DND-41 (cell line): ENCODE results near the gene SLC2A9.

Experiments
- ATAC-seq: fragments of 200-7000 bp; cut with Tn5 transposase; 3 replicates; pipeline ENCODE4 v1.9.1; 2021; ENCODE audit warnings: low read depth; ENCODE audit not compliant: insufficient read depth
- DNase-seq: peaks from one replicate; pipeline ENCODE4 v3.0.0-alpha.2; 2020
- H2AFZ ChIP-seq: 2 replicates; pipeline ENCODE4 v1.6.0; 2012; ENCODE audit warnings: low read depth, low read length
- H3K27ac ChIP-seq: 2 replicates; pipeline ENCODE4 v1.5.1; 2012; ENCODE audit warnings: low read length, inconsistent platforms
- H3K27me3 ChIP-seq: fragments of 200-600 bp; sonication (generic); 2 replicates; pipeline ENCODE4 v1.6.0; 2012; ENCODE audit warnings: low read length, mild to moderate bottlenecking, inconsistent platforms; ENCODE audit not compliant: insufficient read depth, poor library complexity
- H3K36me3 ChIP-seq: 2 replicates; pipeline ENCODE4 v1.5.1; 2012; ENCODE audit warnings: low read length, inconsistent platforms; ENCODE audit not compliant: insufficient read depth
- H3K4me1 ChIP-seq: 2 replicates; pipeline ENCODE4 v1.5.1; 2012; ENCODE audit warnings: mild to moderate bottlenecking, low read length; ENCODE audit not compliant: insufficient read depth
- H3K4me2 ChIP-seq: 2 replicates; pipeline ENCODE4 v1.6.0; 2012; ENCODE audit warnings: mild to moderate bottlenecking, moderate library complexity, low read length, inconsistent platforms; ENCODE audit not compliant: insufficient read depth
- H3K4me3 ChIP-seq, 2 experiments: fragments of 200-600 bp in 1 of 2; shearing (Covaris generic) in 1 of 2; 2 replicates each; pipeline ENCODE4 v1.5.1; 2012 to 2016; ENCODE audit warnings: inconsistent platforms in 2 of 2, low read length in 2 of 2, mild to moderate bottlenecking in 2 of 2, low read depth in 1 of 2, moderate library complexity in 1 of 2
- H3K79me2 ChIP-seq: 2 replicates; pipeline ENCODE4 v1.6.0; 2012; ENCODE audit warnings: low read length, inconsistent platforms; ENCODE audit not compliant: insufficient read depth
- H3K9ac ChIP-seq: 2 replicates; pipeline ENCODE4 v1.6.0; 2012; ENCODE audit warnings: low read depth, mild to moderate bottlenecking, inconsistent platforms, low read length, moderate library complexity
- H3K9me3 ChIP-seq: 2 replicates; pipeline ENCODE4 v1.5.1; 2012; ENCODE audit warnings: low read length, moderate library complexity, mild to moderate bottlenecking, inconsistent platforms; ENCODE audit not compliant: insufficient read depth, severe bottlenecking
- H4K20me1 ChIP-seq: 2 replicates; pipeline ENCODE4 v1.6.0; 2012; ENCODE audit warnings: low read length; ENCODE audit not compliant: insufficient read depth
- EZH2 ChIP-seq: IDR thresholded peaks from 3 replicates; pipeline ENCODE4 v1.6.1; 2012; ENCODE audit warnings: borderline replicate concordance, low read depth, mild to moderate bottlenecking, moderate library complexity, low read length, inconsistent platforms; ENCODE audit not compliant: severe bottlenecking
- TF ChIP-seq, protein P1 (sequence below): IDR thresholded peaks from 2 replicates; pipeline ENCODE4 v1.5.1; 2012; ENCODE audit warnings: borderline replicate concordance, low read length, moderate library complexity, mild to moderate bottlenecking; ENCODE audit not compliant: poor library complexity, severe bottlenecking; ENCODE audit errors: extremely low read depth

The SLC2A9 gene

DNA sequence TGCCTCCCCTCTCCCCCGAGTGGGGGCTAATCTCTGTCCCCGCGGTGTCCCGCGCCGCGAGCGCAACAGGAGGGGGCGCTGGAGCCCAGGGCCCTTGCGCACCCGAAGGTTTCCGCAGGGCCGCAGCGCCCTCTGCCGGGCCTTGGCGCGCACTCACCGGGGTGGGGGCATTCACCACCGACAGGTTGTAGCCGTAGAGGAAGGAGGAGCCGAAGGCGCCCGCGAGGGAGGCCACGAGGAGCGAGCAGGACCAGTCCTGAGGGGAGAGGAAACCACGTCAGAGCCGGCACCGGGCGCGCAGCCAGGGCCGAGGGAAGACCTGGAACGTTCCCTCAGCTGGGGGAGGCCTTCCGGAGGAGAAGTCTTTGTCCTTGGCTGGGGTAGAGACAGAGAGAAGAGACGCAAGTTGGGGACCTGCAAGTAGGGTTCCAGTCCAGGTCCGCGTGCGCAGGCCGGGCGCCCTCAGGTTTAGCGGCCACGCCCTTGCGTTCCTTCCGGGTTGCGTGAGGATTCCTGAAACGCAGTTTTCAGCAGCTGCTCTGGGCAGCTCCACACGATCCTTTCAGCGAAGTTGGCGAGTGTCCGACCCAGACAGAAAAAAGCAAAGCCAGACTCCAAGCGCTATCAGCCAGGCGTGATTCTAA is 2.4 kb downstream of the SLC2A9 start:
- Histone ChIP-seq H3K4me2 (no peak overlapping the region), H3K4me1 (no peaks in the 10 kb centered on the region), H3K36me3 (no peaks in the 10 kb centered on the region), H4K20me1 (no peaks in the 10 kb centered on the region), H3K4me3 (no peak overlapping the region), H3K27ac (no peak overlapping the region), H3K9me3 (no peaks in the 10 kb centered on the region), H3K79me2 (no peaks in the 10 kb centered on the region), H3K27me3 (no peaks in the 10 kb centered on the region), H3K9ac (no peak overlapping the region), H2AFZ (no peak overlapping the region)
- no peak for TF ChIP-seq EZH2
- TF ChIP-seq, protein P1, sequence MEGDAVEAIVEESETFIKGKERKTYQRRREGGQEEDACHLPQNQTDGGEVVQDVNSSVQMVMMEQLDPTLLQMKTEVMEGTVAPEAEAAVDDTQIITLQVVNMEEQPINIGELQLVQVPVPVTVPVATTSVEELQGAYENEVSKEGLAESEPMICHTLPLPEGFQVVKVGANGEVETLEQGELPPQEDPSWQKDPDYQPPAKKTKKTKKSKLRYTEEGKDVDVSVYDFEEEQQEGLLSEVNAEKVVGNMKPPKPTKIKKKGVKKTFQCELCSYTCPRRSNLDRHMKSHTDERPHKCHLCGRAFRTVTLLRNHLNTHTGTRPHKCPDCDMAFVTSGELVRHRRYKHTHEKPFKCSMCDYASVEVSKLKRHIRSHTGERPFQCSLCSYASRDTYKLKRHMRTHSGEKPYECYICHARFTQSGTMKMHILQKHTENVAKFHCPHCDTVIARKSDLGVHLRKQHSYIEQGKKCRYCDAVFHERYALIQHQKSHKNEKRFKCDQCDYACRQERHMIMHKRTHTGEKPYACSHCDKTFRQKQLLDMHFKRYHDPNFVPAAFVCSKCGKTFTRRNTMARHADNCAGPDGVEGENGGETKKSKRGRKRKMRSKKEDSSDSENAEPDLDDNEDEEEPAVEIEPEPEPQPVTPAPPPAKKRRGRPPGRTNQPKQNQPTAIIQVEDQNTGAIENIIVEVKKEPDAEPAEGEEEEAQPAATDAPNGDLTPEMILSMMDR: no peak
- DNase-seq: no peak
- ATAC-seq: no peak

DNA sequence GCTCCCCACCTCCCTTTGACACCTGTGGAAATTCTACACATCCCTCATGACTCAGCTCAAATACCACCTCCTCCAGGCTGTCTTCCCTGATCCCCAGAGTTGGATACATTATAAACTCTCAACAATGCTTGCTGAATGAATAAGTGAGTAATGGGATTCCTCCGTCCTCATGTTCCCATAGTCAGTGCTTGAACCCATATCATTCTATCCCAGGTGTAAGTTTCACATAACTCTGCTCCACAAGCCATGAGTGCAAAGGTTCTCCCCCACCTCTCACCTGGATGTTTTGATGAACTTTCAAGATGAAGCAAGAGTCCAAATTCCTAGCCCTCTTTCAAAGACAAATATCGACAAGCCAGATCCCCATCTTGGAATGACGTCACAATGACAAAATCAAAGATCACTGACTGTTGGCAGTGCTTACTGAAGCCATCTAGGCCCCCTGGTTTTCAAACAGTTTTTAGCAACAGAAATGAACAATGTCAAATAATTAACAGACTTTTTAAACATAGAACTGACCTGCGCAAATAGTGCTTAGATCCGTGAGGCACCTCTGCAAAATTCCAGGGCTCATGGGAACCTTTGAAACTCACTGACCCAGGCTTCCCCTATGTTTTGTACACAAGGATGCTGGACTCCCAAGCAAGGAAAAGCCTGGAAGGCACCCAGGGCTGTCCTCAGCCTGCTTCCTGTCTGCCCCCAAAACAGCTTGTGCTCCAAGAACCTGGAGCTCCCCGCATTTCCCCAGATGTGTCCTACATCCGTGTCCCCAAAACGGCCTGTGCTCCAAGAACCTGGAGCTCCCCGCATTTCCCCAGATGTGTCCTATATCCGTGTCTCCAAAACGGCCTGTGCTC is 4.0 kb downstream of the SLC2A9 start:
- no peak for DNase-seq
- Histone ChIP-seq H3K4me1 (no peaks in the 10 kb centered on the region), H4K20me1 (no peaks in the 10 kb centered on the region), H3K4me2 (no peak overlapping the region), H3K4me3 (no peak overlapping the region), H2AFZ (no peak overlapping the region), H3K36me3 (no peaks in the 10 kb centered on the region), H3K9me3 (no peaks in the 10 kb centered on the region), H3K79me2 (no peaks in the 10 kb centered on the region), H3K27me3 (no peaks in the 10 kb centered on the region), H3K27ac (no peak overlapping the region), H3K9ac (no peak overlapping the region)
- TF ChIP-seq EZH2: no peak
- TF ChIP-seq, protein P1: no peak
- ATAC-seq: no peak

DNA sequence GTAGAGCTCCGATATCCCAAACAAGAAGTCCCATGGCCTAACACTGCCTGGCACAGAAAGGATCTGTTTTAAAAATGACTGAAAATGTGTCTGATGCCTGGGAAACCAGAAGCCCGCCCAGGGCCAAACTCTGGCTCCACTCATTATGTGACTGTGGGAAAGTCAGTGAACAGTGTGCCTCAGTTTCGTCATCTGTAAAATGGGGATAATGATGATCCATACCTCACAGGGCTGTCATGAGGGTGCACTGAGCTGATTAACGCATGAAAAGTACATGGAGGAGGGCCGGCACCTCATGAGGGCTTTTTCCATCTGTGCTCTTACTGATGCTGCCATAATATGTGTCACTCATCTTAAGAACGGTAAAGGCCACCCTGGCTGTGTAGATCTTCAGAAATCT is 5.1 kb downstream of the SLC2A9 start:
- Histone ChIP-seq H2AFZ (no peak overlapping the region), H3K79me2 (no peaks in the 10 kb centered on the region), H3K4me2 (no peak overlapping the region), H3K9me3 (no peaks in the 10 kb centered on the region), H4K20me1 (no peaks in the 10 kb centered on the region), H3K36me3 (no peaks in the 10 kb centered on the region), H3K27ac (no peak overlapping the region), H3K4me3 (no peak overlapping the region), H3K4me1 (no peaks in the 10 kb centered on the region), H3K9ac (no peak overlapping the region), H3K27me3 (no peaks in the 10 kb centered on the region)
- no peak for TF ChIP-seq EZH2
- TF ChIP-seq, protein P1: no peak
- no peak for ATAC-seq
- DNase-seq: no peak
